GM18508 (cell line): Measurements from ENCODE around the gene APBA3.

Experiments used
- ATAC-seq: cut with Tn5 transposase; IDR thresholded peaks from one replicate; pipeline ENCODE4 v1.9.1; 2021; ENCODE audit warnings: moderate number of reproducible peaks; ENCODE audit not compliant: insufficient read depth, unreplicated experiment

Gene APBA3

GRCh38 chr19:3723883-3724282 lies 37.6 kb downstream of the APBA3 start:
- no peak for ATAC-seq

GRCh38 chr19:3723110-3723488 lies 38.4 kb downstream of the APBA3 start:
- ATAC-seq, result no peak

GRCh38 chr19:3722443-3723109 lies 38.9 kb downstream of the APBA3 start:
- ATAC-seq, result no peak

GRCh38 chr19:3721887-3722442 lies 39.5 kb downstream of the APBA3 start:
- no peak for ATAC-seq

GRCh38 chr19:3721131-3721886 lies 40.2 kb downstream of the APBA3 start:
- no peak for ATAC-seq

- ATAC-seq, result no peak
Observed at GRCh38 chr19:3720349-3720917, 41.1 kb downstream of the APBA3 start.

- ATAC-seq, result no peak
Observed at GRCh38 chr19:3719868-3720267, 41.6 kb downstream of the APBA3 start.

- ATAC-seq, result no peak
Observed at GRCh38 chr19:3716147-3716668, 45.3 kb downstream of the APBA3 start.

GRCh38 chr19:3712663-3713611 lies 48.6 kb downstream of the APBA3 start:
- no peak for ATAC-seq

- ATAC-seq, result no peak
Observed at GRCh38 chr19:3710265-3710812, 51.2 kb downstream of the APBA3 start.

- no peak for ATAC-seq
Observed at GRCh38 chr19:3708207-3708931, 53.1 kb downstream of the APBA3 start, which contains the start of gene TJP3. Gene TJP3 (plus strand): TSS chr19:3708384. CDS start chr19:3728433, 20,049 bp downstream.

GRCh38 chr19:3707868-3708206 lies 53.7 kb downstream of the APBA3 start:
- ATAC-seq, result no peak

GRCh38 chr19:3701200-3701599 lies 60.3 kb downstream of the APBA3 start:
- no peak for ATAC-seq
